Kidney (tissue), 22 donors: Measurements from ENCODE around the gene ZBTB32. TPM values are rescaled to one million over a fixed set of nuclear protein-coding genes. Genes with fewer than 3 reads are reported as not detected.
"Not testable (repeated sequence)": the region's sequence is repeated elsewhere in the genome, so short reads cannot be mapped to it uniquely, and the experiment has no call there.

Experiments used
- DNase-seq, 5 donors: peaks; one replicate each; pipeline ENCODE4 v3.0.0-alpha.2; 2013 to 2020
- FAIRE-seq: peaks from 2 replicates; lab custom pipeline; 2012; peaks lifted over from hg19 to GRCh38; lab: Jason Lieb, UNC
- H3K27ac ChIP-seq, 2 donors: one replicate each; pipeline ENCODE4 v1.7.0; 2013; ENCODE audit warnings: low read depth in 2 of 2, low read length in 2 of 2, inconsistent platforms in 1 of 2
- H3K27me3 ChIP-seq: one replicate; pipeline ENCODE4 v1.7.1; 2013; ENCODE audit warnings: low read length, inconsistent platforms; ENCODE audit not compliant: control insufficient read depth, insufficient read depth
- H3K36me3 ChIP-seq, 3 donors: one replicate each; pipeline versions ENCODE4 v1.7.0 to v1.7.1; 2013; ENCODE audit warnings: low read length in 3 of 3, control low read depth in 1 of 3, inconsistent platforms in 1 of 3; ENCODE audit not compliant: insufficient read depth in 3 of 3, control insufficient read depth in 2 of 3
- H3K4me1 ChIP-seq, 3 donors: one replicate each; pipeline versions ENCODE4 v1.7.0 to v1.7.1; 2013; ENCODE audit warnings: low read length in 3 of 3, inconsistent platforms in 1 of 3, low read depth in 1 of 3; ENCODE audit not compliant: control insufficient read depth in 2 of 3, insufficient read depth in 2 of 3
- H3K4me3 ChIP-seq, 3 donors: one replicate each; pipeline versions ENCODE4 v1.7.0 to v1.8.1; 2013; ENCODE audit warnings: low read length in 3 of 3, control low read depth in 1 of 3, inconsistent platforms in 1 of 3
- H3K9ac ChIP-seq, 3 donors: one replicate each; pipeline versions ENCODE4 v1.7.0 to v1.7.1; 2013; ENCODE audit warnings: low read length in 3 of 3, control low read depth in 1 of 3, inconsistent platforms in 1 of 3
- H3K9me3 ChIP-seq, 3 donors: one replicate each; pipeline versions ENCODE4 v1.7.0 to v1.7.1; 2013; ENCODE audit warnings: low read length in 3 of 3, control low read depth in 1 of 3, inconsistent platforms in 1 of 3; ENCODE audit not compliant: control insufficient read depth in 2 of 3, insufficient read depth in 1 of 3
- intact Hi-C: fragments of 100-400 bp; cut with DNase I; formaldehyde crosslinking; loops from one replicate; pipeline ENCODE4 v1.11.1; 2022
- long read RNA-seq, 10 donors: library from polyadenylated mRNA in 1 of 10; unstranded in 1 of 10; transcript quantifications; one replicate each; pipeline ENCODE4 v2.0.0 and lab custom pipeline, GENCODE V29; 2021 to 2026
- polyA plus RNA-seq: library from polyadenylated mRNA; stranded (reverse); fragments of 350-450 nt; fragmentation: Illumina TruSeq; extraction: RNeasy Lipid Tissue Mini Kit (QIAGEN cat#74804); gene quantifications from one replicate; pipeline ENCODE4 v1.2.3, GENCODE V29; 2014; ENCODE audit warnings: low read depth, low replicate concordance; ENCODE audit not compliant: insufficient read depth
- total RNA-seq: library from RNA; stranded (reverse); fragmentation: NEBNext Ultra II Directional; extraction: Animal tissue kit (Norgen Biotek cat#: 25700); gene quantifications from one replicate; pipeline ENCODE4 v1.2.1, GENCODE V29; 2021
- TF ChIP-seq, protein P1 (sequence below): IDR thresholded peaks from 3 replicates; pipeline ENCODE4 v1.5.1; 2012; ENCODE audit warnings: mild to moderate bottlenecking, moderate library complexity, borderline replicate concordance; ENCODE audit not compliant: insufficient read depth; ENCODE audit errors: extremely low read depth
- donor health status: control.
- donor health status: control.
- donor health status: control.
- donor health status: control.
- donor health status: control.
- donor health status: DM: yes; HTN: yes; CAD: no.
- donor health status: Normal renal cell carcinoma (clear cell type).

Gene ZBTB32, protein sequence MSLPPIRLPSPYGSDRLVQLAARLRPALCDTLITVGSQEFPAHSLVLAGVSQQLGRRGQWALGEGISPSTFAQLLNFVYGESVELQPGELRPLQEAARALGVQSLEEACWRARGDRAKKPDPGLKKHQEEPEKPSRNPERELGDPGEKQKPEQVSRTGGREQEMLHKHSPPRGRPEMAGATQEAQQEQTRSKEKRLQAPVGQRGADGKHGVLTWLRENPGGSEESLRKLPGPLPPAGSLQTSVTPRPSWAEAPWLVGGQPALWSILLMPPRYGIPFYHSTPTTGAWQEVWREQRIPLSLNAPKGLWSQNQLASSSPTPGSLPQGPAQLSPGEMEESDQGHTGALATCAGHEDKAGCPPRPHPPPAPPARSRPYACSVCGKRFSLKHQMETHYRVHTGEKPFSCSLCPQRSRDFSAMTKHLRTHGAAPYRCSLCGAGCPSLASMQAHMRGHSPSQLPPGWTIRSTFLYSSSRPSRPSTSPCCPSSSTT
- 1.8 TPM for total RNA-seq
- polyA plus RNA-seq: not detected
- long read RNA-seq, donor 1: 0 reads
- long read RNA-seq, donor 2: 0 reads
- long read RNA-seq, donor 3: 0 reads
- long read RNA-seq, donor 4: 0 reads
- long read RNA-seq, donor 5: 0 reads
- long read RNA-seq, donor 6: 0 reads
- long read RNA-seq, donor 7, partial matches to known transcripts: 0 of 6 reads
- long read RNA-seq, donor 7, other reads (novel, unspliced or antisense): 6 of 6 reads
- long read RNA-seq, donor 8: 0 reads
- long read RNA-seq, donor 9: 0 reads
- long read RNA-seq, donor 10: 0 reads

DNA sequence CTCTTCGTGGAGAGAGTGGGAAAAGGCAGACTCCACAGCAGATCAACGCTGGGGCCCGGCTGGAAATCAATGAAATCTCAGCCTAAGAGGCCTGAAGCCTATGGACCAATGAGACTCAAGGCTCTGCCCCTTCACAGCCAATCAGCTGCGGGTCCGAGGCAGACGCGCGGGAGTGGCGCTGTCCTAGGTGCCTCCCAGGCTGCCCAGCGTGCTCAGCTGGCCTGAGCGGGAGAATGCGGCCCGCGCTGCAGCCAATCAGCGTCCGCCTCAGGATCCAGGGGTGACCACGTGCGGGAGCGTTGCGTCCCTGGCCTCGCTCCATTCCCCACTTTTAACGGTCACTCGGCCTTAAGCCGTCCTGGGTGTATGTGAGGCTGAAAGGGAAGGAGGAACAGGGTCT, at the start of gene ZBTB32:
Gene ZBTB32 (plus strand): TSS at position 341 of the 400 bp plus-strand sequence. CDS start 10,069 bp downstream, outside the sequence.
- no peaks in the 10 kb centered on the region for H3K36me3 ChIP-seq
- FAIRE-seq (no peak), DNase-seq (peak; percentile 69 to 76 (median 70))
- no peaks in the 10 kb centered on the region for H3K27me3 ChIP-seq
- H3K4me3 ChIP-seq: no peak within 1 kb of the TSS
- H3K9ac ChIP-seq: no peak within 1 kb of the TSS
- intact Hi-C loops: no loop called here
- TF ChIP-seq, protein P1, sequence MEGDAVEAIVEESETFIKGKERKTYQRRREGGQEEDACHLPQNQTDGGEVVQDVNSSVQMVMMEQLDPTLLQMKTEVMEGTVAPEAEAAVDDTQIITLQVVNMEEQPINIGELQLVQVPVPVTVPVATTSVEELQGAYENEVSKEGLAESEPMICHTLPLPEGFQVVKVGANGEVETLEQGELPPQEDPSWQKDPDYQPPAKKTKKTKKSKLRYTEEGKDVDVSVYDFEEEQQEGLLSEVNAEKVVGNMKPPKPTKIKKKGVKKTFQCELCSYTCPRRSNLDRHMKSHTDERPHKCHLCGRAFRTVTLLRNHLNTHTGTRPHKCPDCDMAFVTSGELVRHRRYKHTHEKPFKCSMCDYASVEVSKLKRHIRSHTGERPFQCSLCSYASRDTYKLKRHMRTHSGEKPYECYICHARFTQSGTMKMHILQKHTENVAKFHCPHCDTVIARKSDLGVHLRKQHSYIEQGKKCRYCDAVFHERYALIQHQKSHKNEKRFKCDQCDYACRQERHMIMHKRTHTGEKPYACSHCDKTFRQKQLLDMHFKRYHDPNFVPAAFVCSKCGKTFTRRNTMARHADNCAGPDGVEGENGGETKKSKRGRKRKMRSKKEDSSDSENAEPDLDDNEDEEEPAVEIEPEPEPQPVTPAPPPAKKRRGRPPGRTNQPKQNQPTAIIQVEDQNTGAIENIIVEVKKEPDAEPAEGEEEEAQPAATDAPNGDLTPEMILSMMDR: no peak
- peaks cover 0 to 8% (median 0%) of the 10 kb centered on the region in 3 donors for H3K4me1 ChIP-seq
- H3K27ac ChIP-seq: no peak within 1 kb of the TSS
- H3K9me3 ChIP-seq: no peaks in the 10 kb centered on the region

DNA sequence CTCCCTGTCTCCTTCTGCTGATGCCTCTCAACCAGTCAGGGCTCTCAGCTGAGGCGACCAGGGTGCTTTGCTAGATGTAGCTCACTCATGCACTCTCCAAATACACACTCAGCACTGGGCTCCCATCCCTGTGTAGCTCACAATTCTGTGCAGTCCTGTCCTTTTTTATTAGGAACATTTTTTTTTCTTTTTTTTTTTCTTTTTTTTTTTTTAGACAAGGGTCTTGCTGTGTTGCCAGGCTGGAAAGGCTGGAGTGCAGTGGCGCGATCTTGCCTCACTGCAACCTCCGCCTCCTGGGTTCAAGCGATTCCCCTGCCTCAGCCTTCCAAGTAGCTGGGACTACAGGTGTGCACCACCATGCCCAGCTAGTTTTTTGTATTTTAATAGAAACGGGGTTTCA, 49.5 kb upstream of the ZBTB32 start:
- H3K4me3 ChIP-seq, intact Hi-C loops, H3K27me3 ChIP-seq, FAIRE-seq, H3K4me1 ChIP-seq, DNase-seq, H3K9ac ChIP-seq, H3K9me3 ChIP-seq, H3K27ac ChIP-seq: not testable (repeated sequence)
- H3K36me3 ChIP-seq: peaks cover 4 to 25% (median 24%) of the 10 kb centered on the region in 3 donors

DNA sequence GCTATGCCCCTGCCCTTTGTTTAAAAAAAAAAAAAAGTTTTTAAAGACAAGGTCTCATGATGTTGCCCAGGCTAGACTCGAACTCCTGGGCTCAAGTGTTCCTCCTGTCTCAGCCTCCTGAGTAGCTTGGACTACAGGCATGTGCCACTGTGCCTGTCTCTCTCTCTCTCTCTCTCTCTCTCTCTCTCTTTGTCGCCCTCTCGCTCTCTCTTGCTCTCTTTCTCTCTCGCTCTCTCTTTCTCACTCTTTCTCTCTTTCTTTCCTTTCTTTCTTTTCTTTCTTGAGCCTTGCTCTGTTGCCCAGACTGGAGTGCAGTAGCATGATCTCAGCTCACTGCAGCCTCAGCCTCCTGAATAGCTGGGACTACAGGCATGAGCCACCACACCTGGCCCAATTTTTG, 48.8 kb upstream of the ZBTB32 start:
- H3K9me3 ChIP-seq: no peaks in the 10 kb centered on the region
- no peaks in the 10 kb centered on the region for H3K4me1 ChIP-seq
- H3K27me3 ChIP-seq: no peaks in the 10 kb centered on the region
- peaks cover 4 to 25% (median 25%) of the 10 kb centered on the region in 3 donors for H3K36me3 ChIP-seq
- DNase-seq (no peak), FAIRE-seq (no peak)
- no peak overlapping the region for H3K4me3 ChIP-seq
- intact Hi-C loops: no loop called here
- no peak overlapping the region for H3K9ac ChIP-seq
- TF ChIP-seq, protein P1: no peak
- H3K27ac ChIP-seq: no peak overlapping the region

DNA sequence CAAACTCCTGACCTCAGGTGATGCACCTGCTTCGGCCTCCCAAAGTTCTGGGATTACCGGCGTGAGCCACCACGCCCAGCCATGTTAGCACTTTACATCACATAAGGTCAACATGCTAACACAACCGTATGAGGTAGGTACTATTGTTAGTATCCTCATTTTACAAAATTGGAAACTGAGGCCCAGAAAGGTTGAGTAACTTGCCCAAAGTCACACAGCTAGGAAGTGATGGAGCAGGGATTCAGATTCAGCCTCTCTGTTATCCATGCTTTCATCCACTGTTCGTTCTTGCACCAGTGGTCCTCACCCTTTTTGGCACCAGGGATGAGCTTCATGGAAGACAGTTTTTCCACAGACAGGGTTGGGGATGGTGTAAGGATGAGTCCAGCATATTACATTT, 47.7 kb upstream of the ZBTB32 start:
- FAIRE-seq (no peak), DNase-seq (no peak)
- no peak overlapping the region for H3K9ac ChIP-seq
- H3K4me1 ChIP-seq: no peaks in the 10 kb centered on the region
- TF ChIP-seq, protein P1: no peak
- intact Hi-C loops: no loop called here
- no peak overlapping the region for H3K27ac ChIP-seq
- H3K9me3 ChIP-seq: no peaks in the 10 kb centered on the region
- H3K36me3 ChIP-seq: peaks cover 4 to 25% (median 25%) of the 10 kb centered on the region in 3 donors
- H3K4me3 ChIP-seq: no peak overlapping the region
- no peaks in the 10 kb centered on the region for H3K27me3 ChIP-seq
